GM12873 (cell line): ENCODE data around the gene PPP1R13B.

ENCODE experiments used
- CTCF ChIP-seq: IDR thresholded peaks from 2 replicates; pipeline ENCODE4 v1.5.1; 2012; ENCODE audit warnings: low read depth, mild to moderate bottlenecking, moderate library complexity, low read length, control low read depth; ENCODE audit not compliant: insufficient read depth; ENCODE audit errors: missing control alignments

Gene PPP1R13B

GRCh38 chr14:103879570-103880347, 32.4 kb upstream of the PPP1R13B start:
- no peak for TF ChIP-seq CTCF

GRCh38 chr14:103879118-103879569, 31.8 kb upstream of the PPP1R13B start:
- no peak for TF ChIP-seq CTCF

GRCh38 chr14:103878180-103878579, 30.8 kb upstream of the PPP1R13B start:
- TF ChIP-seq CTCF: no peak

- TF ChIP-seq CTCF: no peak
Measured at GRCh38 chr14:103875010-103875409, 27.6 kb upstream of the PPP1R13B start.

- no peak for TF ChIP-seq CTCF
Measured at GRCh38 chr14:103872481-103873113, 25.2 kb upstream of the PPP1R13B start.

DNA sequence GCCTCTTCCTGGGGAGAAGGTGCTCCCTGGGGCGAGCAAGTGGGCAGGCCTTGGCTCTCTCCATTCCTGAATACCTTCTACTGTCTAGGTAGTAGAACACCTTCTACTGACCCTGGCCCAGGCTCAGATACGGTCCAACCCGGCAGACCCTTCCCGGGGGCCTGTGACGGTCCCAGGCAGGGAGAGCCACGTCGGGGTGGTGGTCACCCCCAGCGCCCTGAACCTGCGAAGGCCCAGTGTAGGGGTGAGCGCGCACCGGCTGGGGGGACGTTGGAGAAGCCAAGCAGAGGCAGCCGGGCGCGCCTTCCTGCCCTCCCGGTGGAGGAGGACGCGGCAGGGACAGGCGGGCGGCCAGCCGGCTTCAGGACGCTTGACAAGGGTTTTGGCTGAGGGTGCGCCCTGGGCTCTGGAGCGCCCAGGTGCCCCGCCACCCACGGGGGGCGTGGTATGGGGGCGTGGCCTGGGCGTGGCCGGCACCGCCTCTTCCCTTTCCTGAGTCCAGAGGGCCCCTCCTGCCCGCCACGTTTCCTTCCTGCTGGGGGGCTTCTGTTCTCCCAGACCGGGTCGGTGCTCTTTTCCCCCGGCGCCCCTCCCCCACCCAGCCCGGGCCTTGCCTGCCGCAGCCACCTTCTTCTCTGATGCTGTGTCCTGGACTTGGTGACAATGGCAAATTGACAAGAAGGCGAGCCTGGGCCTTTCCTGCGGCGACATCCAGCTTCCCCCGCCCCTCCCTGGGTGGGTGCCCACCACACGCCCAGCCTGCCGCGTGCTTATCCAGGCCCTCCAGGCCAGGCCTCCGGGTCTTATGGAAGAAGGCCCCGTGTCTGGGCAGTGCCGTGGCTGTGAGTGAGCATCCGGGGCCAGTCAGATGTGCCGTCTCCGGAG, 24.5 kb upstream of the PPP1R13B start:
- TF ChIP-seq CTCF: no peak
